Pancreas (tissue), 10 donors: ENCODE results near the gene CD3G. TPM values are rescaled to one million over a fixed set of nuclear protein-coding genes. Genes with fewer than 3 reads are reported as not detected.

ENCODE experiments used
- ATAC-seq, 4 donors: fragments of 200-7000 bp; cut with Tn5 transposase; one replicate each; pipeline versions ENCODE4 v1.8.0 to v1.9.1; 2020; ENCODE audit warnings: mild to moderate bottlenecking in 4 of 4, moderate library complexity in 4 of 4
- DNase-seq, 6 donors: peaks; one replicate each; pipeline ENCODE4 v3.0.0-alpha.2; 2020
- FAIRE-seq: peaks from 2 replicates; lab custom pipeline; 2012; peaks lifted over from hg19 to GRCh38; lab: Jason Lieb, UNC
- H3K27ac ChIP-seq, 4 donors: fragments of 200-600 bp; sonication (generic); 1 replicate in 3 of 4; 2 replicates in 1 of 4; pipeline versions ENCODE4 v1.5.0 to v1.8.0; 2020
- H3K27me3 ChIP-seq, 4 donors: fragments of 200-600 bp; one replicate each; pipeline ENCODE4 v1.8.0; 2021
- H3K36me3 ChIP-seq, 3 donors: fragments of 200-600 bp; sonication (generic) in 1 of 3; one replicate each; pipeline versions ENCODE4 v1.5.0 to v1.8.0; 2020 to 2021
- H3K4me1 ChIP-seq, 3 donors: fragments of 200-600 bp; one replicate each; pipeline ENCODE4 v1.8.0; 2021
- H3K4me3 ChIP-seq, 4 donors: fragments of 200-600 bp; sonication (generic) in 2 of 4; one replicate each; pipeline versions ENCODE4 v1.5.0 to v1.8.0; 2020 to 2021
- H3K9me3 ChIP-seq, 4 donors: fragments of 200-600 bp; one replicate each; pipeline ENCODE4 v1.8.0; 2021
- CTCF ChIP-seq, 4 donors: fragments of 200-600 bp; sonication (generic) in 3 of 4; IDR thresholded peaks; one replicate each; pipeline versions ENCODE4 v1.5.0 to v1.8.0; 2021; ENCODE audit warnings: antibody characterized with exemption in 4 of 4
- WGBS, 2 donors: extraction: QIAGEN DNeasy Blood & Tissue Kit; methylation state at CpG; one replicate each; pipeline ENCODE4 v1.1.7; 2013; 5-methylcytosine and 5-hydroxymethylcytosine counted together
- intact Hi-C, 3 donors: fragments of 100-400 bp; cut with DNase I; formaldehyde crosslinking; loops; one replicate each; pipeline versions ENCODE4 v1.11.1 to v1.14.2; 2022
- polyA plus RNA-seq, 2 donors: library from polyadenylated mRNA; stranded (reverse); fragments of 200-250 nt; gene quantifications; one replicate each; pipeline ENCODE4 v1.2.3, GENCODE V29; 2013
- total RNA-seq, 6 donors: library from RNA; stranded (reverse); fragmentation: NEBNext Ultra II Directional in 4 of 6; extraction: Animal tissue kit (Norgen Biotek cat#: 25700) in 4 of 6; gene quantifications; one replicate each; pipeline versions ENCODE4 v1.2.1 to v1.2.4, GENCODE V29; 2021 to 2023
- donor health status: healthy with polysubstance abuse.
- donor health status: DM: no; HTN: no; CAD: no; lungs with moderate emphysema.
- donor health status: DM: no; HTN: no; CAD: no.
- donor health status: control.
- donor health status: control.
- donor health status: Bipolar disorder and iron deficiency.
- donor health status: DM: yes; HTN: yes; CAD: no.
- donor health status: DM: no; HTN: no; CAD: no.
- donor health status: DM: no; HTN: no; CAD: no.
- donor health status: DM: yes; HTN: yes; CAD: no.

CD3G gene
- total and polyA plus RNA-seq, 8 donors, result 0.04 to 0.92 (median 0.50) TPM; not detected in 1

GRCh38 chr11:118380571-118380970 is 36.4 kb downstream of the CD3G start:
- no peak for FAIRE-seq
- intact Hi-C loops, result loop anchor here in 2 of 3 donors (10.0 kb wide), 1 partner anchor 124 kb away; no protein-coding TSS in a partner anchor

GRCh38 chr11:118382954-118383353 is 38.8 kb downstream of the CD3G start:
- ATAC-seq (no peak), FAIRE-seq (no peak), DNase-seq (no peak)
- no peak for TF ChIP-seq CTCF (IDR thresholded peaks at IDR 0.05)
- intact Hi-C loops, result loop anchor here in 2 of 3 donors (10.0 kb wide), 1 partner anchor 122 kb away; no protein-coding TSS in a partner anchor
- Histone ChIP-seq H3K36me3 (peaks cover 3 to 92% (median 49%) of the 10 kb centered on the region in 3 donors), H3K4me3 (no peak overlapping the region), H3K27me3 (no peaks in the 10 kb centered on the region), H3K9me3 (no peaks in the 10 kb centered on the region), H3K4me1 (no peaks in the 10 kb centered on the region), H3K27ac (no peak overlapping the region)
- 80% methylated on average over 3 of the region's 3 CpGs for WGBS, 2 donors

More at GRCh38 chr11:118380571-118380970, 36.4 kb downstream of the CD3G start:
- ATAC-seq, result no peak
- H3K36me3 ChIP-seq, result peaks cover 3 to 79% (median 30%) of the 10 kb centered on the region in 3 donors
- TF ChIP-seq CTCF (IDR thresholded peaks at IDR 0.05), result no peak
- H3K4me3 ChIP-seq, result no peak overlapping the region
- H3K27me3 ChIP-seq, result no peaks in the 10 kb centered on the region
- no peaks in the 10 kb centered on the region for H3K4me1 ChIP-seq
- no peak overlapping the region for H3K27ac ChIP-seq
- no peak for DNase-seq
- H3K9me3 ChIP-seq, result no peaks in the 10 kb centered on the region

DNA sequence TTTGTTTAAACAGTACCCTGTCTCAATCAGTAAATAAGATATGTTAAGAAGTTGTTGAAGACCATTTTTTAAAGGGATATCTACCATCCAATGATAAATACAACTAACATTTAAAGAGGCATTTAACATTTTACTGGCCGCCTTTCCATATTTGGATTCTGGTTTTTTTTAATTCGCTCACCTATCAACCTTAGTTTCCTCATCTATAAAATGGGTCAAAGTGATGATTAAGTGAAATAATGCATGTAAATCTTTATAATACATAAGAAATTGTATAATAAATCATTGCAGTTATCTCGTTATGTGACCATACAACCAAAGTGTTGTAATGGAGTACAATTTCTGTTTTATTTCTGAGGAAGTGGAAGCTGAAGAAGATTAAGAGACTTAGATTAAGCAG is 39.5 kb downstream of the CD3G start:
- Histone ChIP-seq H3K9me3 (no peaks in the 10 kb centered on the region), H3K27ac (no peak overlapping the region), H3K4me3 (no peak overlapping the region), H3K27me3 (no peaks in the 10 kb centered on the region), H3K36me3 (peaks cover 3 to 95% (median 49%) of the 10 kb centered on the region in 3 donors), H3K4me1 (no peaks in the 10 kb centered on the region)
- ATAC-seq, result no peak
- FAIRE-seq, result no peak
- 93 to 96% methylated on average over 3 of the region's 3 CpGs for WGBS, 2 donors
- intact Hi-C loops, result loop anchor here in 2 of 3 donors (10.0 kb wide), 1 partner anchor 121 kb away; no protein-coding TSS in a partner anchor
- no peak for TF ChIP-seq CTCF (IDR thresholded peaks at IDR 0.05)
- no peak for DNase-seq

- Histone ChIP-seq H3K27me3 (no peaks in the 10 kb centered on the region), H3K36me3 (peaks cover 4 to 53% (median 23%) of the 10 kb centered on the region in 3 donors), H3K4me3 (no peak overlapping the region), H3K27ac (no peak overlapping the region), H3K4me1 (peaks cover 0 to 3% (median 0%) of the 10 kb centered on the region in 3 donors), H3K9me3 (no peaks in the 10 kb centered on the region)
- intact Hi-C loops, result loop anchor here in 1 of 3 donors (10.0 kb wide), 1 partner anchor 109 kb away; no protein-coding TSS in a partner anchor
- 88 to 90% methylated on average over 6 of the region's 6 CpGs for WGBS, 2 donors
- FAIRE-seq, result no peak
- no peak for ATAC-seq
- DNase-seq, result no peak
- no peak for TF ChIP-seq CTCF (IDR thresholded peaks at IDR 0.05)
These were observed 52.0 kb downstream of the CD3G start for GRCh38 chr11:118396097-118396501.

DNA sequence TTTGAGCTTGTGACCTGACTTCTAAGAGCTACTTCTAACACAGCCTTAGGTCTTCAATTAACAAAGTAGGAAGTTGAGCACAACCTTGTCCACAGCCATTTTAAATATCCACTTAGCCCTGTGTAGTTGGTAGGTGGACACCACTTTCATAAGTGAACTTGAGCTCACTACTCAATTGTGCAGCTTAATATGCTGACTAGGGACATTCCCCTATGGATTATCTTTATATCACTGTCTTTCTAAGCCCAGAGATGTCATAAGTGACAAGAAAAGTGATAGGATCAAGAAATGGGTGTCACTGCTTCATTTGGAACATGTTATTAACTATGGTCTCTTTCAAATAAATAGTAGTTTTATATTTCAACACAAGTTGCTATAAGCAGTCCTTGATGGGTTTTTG is 53.3 kb downstream of the CD3G start:
- no peak for FAIRE-seq
- TF ChIP-seq CTCF (IDR thresholded peaks at IDR 0.05), result no peak

More for the DNA sequence above, 53.3 kb downstream of the CD3G start:
- peaks cover 4 to 39% (median 21%) of the 10 kb centered on the region in 3 donors for H3K36me3 ChIP-seq
- no peak for ATAC-seq
- no peak overlapping the region for H3K4me3 ChIP-seq
- no peak overlapping the region for H3K27ac ChIP-seq
- no peaks in the 10 kb centered on the region for H3K9me3 ChIP-seq
- intact Hi-C loops, result loop anchor here in 1 of 3 donors (10.0 kb wide), 1 partner anchor 107 kb away; no protein-coding TSS in a partner anchor
- no peak for DNase-seq
- H3K27me3 ChIP-seq, result no peaks in the 10 kb centered on the region
- peaks cover 0 to 3% (median under 1%) of the 10 kb centered on the region in 3 donors for H3K4me1 ChIP-seq
